ENCODE results near the gene KLHL13.

Gene KLHL13

DNA sequence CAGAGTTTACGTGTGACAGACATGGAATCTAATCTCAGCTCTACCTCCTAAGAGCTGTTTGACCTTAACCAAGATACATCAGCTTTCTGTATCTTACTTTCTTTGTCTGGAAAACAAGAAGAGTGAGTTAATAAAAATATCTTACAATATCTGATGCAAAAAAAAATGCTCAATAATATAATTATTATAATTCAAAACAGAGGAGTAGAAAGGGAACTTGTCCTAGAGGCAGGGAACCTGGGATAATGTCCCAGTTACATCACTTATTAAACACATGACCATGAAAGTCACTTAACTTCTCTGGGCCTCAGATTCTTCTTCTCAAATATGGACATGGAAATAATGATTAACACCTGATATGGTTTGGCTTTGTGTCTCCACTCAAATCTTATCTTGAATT lies 256.1 kb downstream of the KLHL13 start:
- DNase-seq (ENCODE audit: low read depth) = no peak

- no peak for DNase-seq (ENCODE audit: low read depth)
Measured at GRCh38 chrX:117854806-117855205, 261.8 kb downstream of the KLHL13 start.

DNA sequence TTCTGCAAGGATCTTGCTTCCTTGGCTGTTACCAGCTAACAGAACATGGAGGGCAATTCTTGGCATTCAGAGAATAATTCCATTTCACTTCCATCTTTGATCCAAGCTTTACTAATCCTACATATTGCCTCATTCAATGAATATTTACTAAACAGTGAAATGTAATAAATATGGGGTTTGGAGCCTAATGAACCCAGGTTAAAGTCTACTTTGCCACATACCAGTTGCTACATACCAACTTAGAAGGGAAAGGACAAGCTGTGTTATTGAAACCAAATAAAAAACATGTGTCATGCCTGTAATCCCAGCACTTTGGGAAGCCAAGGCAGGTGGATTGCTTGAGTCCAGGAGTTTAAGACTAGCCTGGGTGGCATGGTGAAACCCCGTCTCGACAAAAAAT lies 265.6 kb downstream of the KLHL13 start:
- DNase-seq (ENCODE audit: low read depth) = no peak

Data from activated T-helper 1 cell treated with Interleukin-2 at 50 U/mL for 16 hours (primary cell).